ENCODE results near the gene ANKS1B.

ANKS1B gene

GRCh38 chr12:98883231-98883630 lies 1101.5 kb downstream of the ANKS1B start:
- no peaks in the 10 kb centered on the region for H3K9me2 ChIP-seq (ENCODE audit: low read depth, low read length)
- H3K9ac ChIP-seq (ENCODE audit: low read length): no peak overlapping the region
- no peaks in the 10 kb centered on the region for H3K36me3 ChIP-seq (ENCODE audit: insufficient read depth, low read length)
- no peaks in the 10 kb centered on the region for H3K79me2 ChIP-seq (ENCODE audit: insufficient read depth, low read length)
- TF ChIP-seq EZH2 (IDR thresholded peaks at IDR 0.05; ENCODE audit: borderline replicate concordance, low read length) (no peak), CTCF (IDR thresholded peaks at IDR 0.05; ENCODE audit: low read length) (no peak)
- H3F3A ChIP-seq (ENCODE audit: insufficient read depth, low read length): no peaks in the 10 kb centered on the region
- no peaks in the 10 kb centered on the region for H3K9me3 ChIP-seq (ENCODE audit: low read length)
- H3K27ac ChIP-seq (ENCODE audit: low read depth, low read length, poor library complexity, severe bottlenecking): no peak overlapping the region
- no peaks in the 10 kb centered on the region for H4K20me1 ChIP-seq (ENCODE audit: insufficient read depth, low read length)
- no peaks in the 10 kb centered on the region for H3K27me3 ChIP-seq (ENCODE audit: insufficient read depth, low read length)
- no peak overlapping the region for H3K4me3 ChIP-seq (ENCODE audit: low read depth, low read length, poor library complexity, severe bottlenecking)
- H2AFZ ChIP-seq (ENCODE audit: low read length): no peak overlapping the region
- no peak overlapping the region for H3K4me2 ChIP-seq (ENCODE audit: low read length)
- no peaks in the 10 kb centered on the region for H3K4me1 ChIP-seq (ENCODE audit: insufficient read depth, low read length, severe bottlenecking)

- H3K27ac ChIP-seq (ENCODE audit: low read depth, low read length, poor library complexity, severe bottlenecking): no peak overlapping the region
- H3K9ac ChIP-seq (ENCODE audit: low read length): no peak overlapping the region
- H4K20me1 ChIP-seq (ENCODE audit: insufficient read depth, low read length): no peaks in the 10 kb centered on the region
- H2AFZ ChIP-seq (ENCODE audit: low read length): no peak overlapping the region
- no peak overlapping the region for H3K4me2 ChIP-seq (ENCODE audit: low read length)
- H3K27me3 ChIP-seq (ENCODE audit: insufficient read depth, low read length): no peaks in the 10 kb centered on the region
- H3K4me3 ChIP-seq (ENCODE audit: low read depth, low read length, poor library complexity, severe bottlenecking): no peak overlapping the region
- no peaks in the 10 kb centered on the region for H3K9me3 ChIP-seq (ENCODE audit: low read length)
- H3F3A ChIP-seq (ENCODE audit: insufficient read depth, low read length): no peaks in the 10 kb centered on the region
- H3K36me3 ChIP-seq (ENCODE audit: insufficient read depth, low read length): no peaks in the 10 kb centered on the region
- no peaks in the 10 kb centered on the region for H3K9me2 ChIP-seq (ENCODE audit: low read depth, low read length)
- no peaks in the 10 kb centered on the region for H3K4me1 ChIP-seq (ENCODE audit: insufficient read depth, low read length, severe bottlenecking)
- H3K79me2 ChIP-seq (ENCODE audit: insufficient read depth, low read length): no peaks in the 10 kb centered on the region
- TF ChIP-seq CTCF (IDR thresholded peaks at IDR 0.05; ENCODE audit: low read length) (no peak), EZH2 (IDR thresholded peaks at IDR 0.05; ENCODE audit: borderline replicate concordance, low read length) (no peak)
These were observed 1102.2 kb downstream of the ANKS1B start for GRCh38 chr12:98882526-98882925.

- Histone ChIP-seq H3K36me3 (ENCODE audit: insufficient read depth, low read length) (no peaks in the 10 kb centered on the region), H3K27me3 (ENCODE audit: insufficient read depth, low read length) (no peaks in the 10 kb centered on the region; the same call in 1 of the 2 replicates), H2AFZ (ENCODE audit: low read length) (no peak overlapping the region), H3K4me1 (ENCODE audit: insufficient read depth, low read length, severe bottlenecking) (no peaks in the 10 kb centered on the region), H3K9me3 (ENCODE audit: low read length) (no peaks in the 10 kb centered on the region), H4K20me1 (ENCODE audit: insufficient read depth, low read length) (no peaks in the 10 kb centered on the region), H3K4me3 (ENCODE audit: low read depth, low read length, poor library complexity, severe bottlenecking) (no peak overlapping the region), H3K9ac (ENCODE audit: low read length) (no peak overlapping the region), H3K79me2 (ENCODE audit: insufficient read depth, low read length) (no peaks in the 10 kb centered on the region), H3K27ac (ENCODE audit: low read depth, low read length, poor library complexity, severe bottlenecking) (no peak overlapping the region), H3K4me2 (ENCODE audit: low read length) (no peak overlapping the region), H3K9me2 (ENCODE audit: low read depth, low read length) (no peaks in the 10 kb centered on the region), H3F3A (ENCODE audit: insufficient read depth, low read length) (no peaks in the 10 kb centered on the region)
- TF ChIP-seq CTCF (IDR thresholded peaks at IDR 0.05; ENCODE audit: low read length) (no peak), EZH2 (IDR thresholded peaks at IDR 0.05; ENCODE audit: borderline replicate concordance, low read length) (no peak)
These were observed 1111.0 kb downstream of the ANKS1B start for GRCh38 chr12:98873776-98874175.

All from OCI-LY1 (cell line).